Activated CD8-positive, alpha-beta memory T cell treated with anti-CD3 and anti-CD28 coated beads for 36 hours (primary cell): ENCODE data around the gene SLC6A3. TPM values are rescaled to one million over a fixed set of nuclear protein-coding genes. Genes with fewer than 3 reads are reported as not detected.

Source experiments
- CTCF ChIA-PET: fragments of 350-600 bp; sonication (Branson Sonifier 250); formaldehyde crosslinking; loops from one replicate; lab custom pipeline; 2021; ENCODE audit warnings: antibody characterized with exemption; lab: Charles Lee
- POLR2A ChIA-PET: fragments of 350-600 bp; sonication (Branson Sonifier 250); formaldehyde crosslinking; loops from one replicate; lab custom pipeline; 2021; ENCODE audit warnings: antibody characterized with exemption; lab: Charles Lee
- total RNA-seq, 2 experiments: library from RNA; stranded (reverse); gene quantifications; one replicate each; pipeline ENCODE4 v1.2.3, GENCODE V29; 2021

SLC6A3 gene
- total RNA-seq, 2 experiments from 2014 or later, result 0.08 TPM; not detected in 1

GRCh38 chr5:1415626-1416360 lies 29.4 kb downstream of the SLC6A3 start:
- POLR2A ChIA-PET, result no interaction called here
- CTCF ChIA-PET, result no interaction called here

DNA sequence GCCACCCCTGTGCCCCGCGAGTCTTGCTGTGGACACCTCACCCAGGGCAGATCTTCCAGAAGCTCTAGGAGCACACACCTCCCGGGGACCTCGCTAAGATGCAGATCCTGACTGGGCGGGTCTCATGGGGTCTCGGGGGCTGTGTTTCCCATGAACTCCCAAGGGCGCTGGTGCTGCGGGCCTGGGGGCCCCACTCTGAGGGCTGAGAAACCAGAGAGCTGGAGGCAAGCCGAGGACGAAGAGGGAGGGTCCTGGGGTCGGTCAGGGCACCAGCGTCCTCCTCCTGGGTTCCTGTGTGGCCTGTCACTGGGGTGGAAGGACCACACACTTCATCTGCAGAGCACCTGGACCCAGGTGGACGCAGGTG lies 30.2 kb downstream of the SLC6A3 start:
- ChIA-PET CTCF (no interaction called here), POLR2A (no interaction called here)

- CTCF ChIA-PET, result no interaction called here
- POLR2A ChIA-PET, result no interaction called here
These were observed 30.8 kb downstream of the SLC6A3 start for GRCh38 chr5:1414311-1415058.

DNA sequence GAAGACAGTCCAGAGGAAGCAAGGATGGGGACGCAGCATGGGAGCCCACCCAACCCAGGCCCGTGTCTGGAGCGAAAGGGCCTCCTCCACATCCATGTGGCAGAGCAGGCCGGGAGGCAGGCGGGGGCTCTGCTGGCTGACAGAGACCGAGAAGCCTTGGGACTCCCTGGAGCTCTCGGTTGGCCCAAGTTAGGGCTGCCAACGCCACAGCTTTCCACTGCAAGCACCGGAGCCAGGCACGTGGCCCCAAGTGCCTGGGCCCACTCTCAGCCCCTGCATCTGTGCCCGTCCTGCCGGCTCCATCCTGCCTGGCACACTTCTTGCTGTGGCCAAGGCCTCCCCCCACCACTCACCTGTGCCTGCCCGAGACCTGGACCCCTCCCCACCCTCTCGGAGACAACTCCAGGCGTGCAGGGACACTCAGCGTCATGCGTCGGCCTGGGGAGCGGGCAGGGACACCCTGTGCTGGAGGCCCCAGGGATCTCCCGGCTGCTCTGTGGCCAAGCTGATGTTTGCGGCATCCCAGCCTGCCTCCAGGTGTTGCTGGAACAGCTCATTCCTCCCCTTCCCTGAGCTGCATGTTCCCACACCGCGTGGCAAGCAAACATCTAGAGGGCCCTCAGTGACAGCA lies 31.5 kb downstream of the SLC6A3 start:
- ChIA-PET POLR2A (no interaction called here), CTCF (no interaction called here)

DNA sequence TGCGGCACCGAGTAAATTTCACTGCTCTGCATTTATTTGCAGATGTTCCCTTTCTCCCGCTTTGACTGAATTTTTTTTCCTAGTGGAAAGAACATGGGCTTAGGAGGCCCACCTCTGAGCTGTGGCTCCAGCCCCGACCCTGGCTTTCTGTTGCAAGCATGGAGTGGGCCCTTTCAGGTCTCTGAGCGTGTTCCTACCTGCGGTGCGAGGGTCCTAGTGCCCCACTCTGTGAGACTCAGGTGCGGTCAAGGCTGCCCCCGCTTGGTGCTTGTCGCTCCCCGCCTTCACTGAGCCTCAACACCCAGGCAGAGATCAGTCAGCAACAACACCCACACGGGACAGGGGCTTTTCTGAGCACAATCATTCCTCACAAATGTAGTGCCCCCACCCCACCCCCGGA lies 32.0 kb downstream of the SLC6A3 start:
- POLR2A ChIA-PET, result no interaction called here

DNA sequence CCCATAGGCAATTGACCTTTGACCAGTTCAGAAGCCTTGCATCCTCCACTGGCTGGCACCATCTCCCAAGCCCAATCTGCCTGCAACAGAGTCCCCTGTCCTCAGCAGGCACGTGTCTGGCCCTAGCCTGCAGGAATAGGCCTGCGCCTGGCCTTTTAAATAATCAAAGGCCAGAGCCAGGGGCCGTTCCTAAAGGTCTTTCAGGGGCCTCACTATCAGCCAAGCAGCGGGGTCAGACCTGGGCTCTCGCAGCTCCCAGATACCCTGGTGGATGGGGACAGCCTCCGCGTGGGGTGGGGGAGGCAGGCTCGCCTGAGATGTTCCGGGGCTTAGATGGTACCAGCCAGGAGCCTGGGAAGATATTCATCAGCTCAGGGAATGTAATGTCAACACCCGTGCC lies 32.6 kb downstream of the SLC6A3 start:
- CTCF ChIA-PET, result no interaction called here
- POLR2A ChIA-PET, result no interaction called here

More for the DNA sequence above, 32.0 kb downstream of the SLC6A3 start:
- CTCF ChIA-PET, result no interaction called here

GRCh38 chr5:1412163-1412562 lies 33.1 kb downstream of the SLC6A3 start:
- ChIA-PET POLR2A (no interaction called here), CTCF (no interaction called here)

DNA sequence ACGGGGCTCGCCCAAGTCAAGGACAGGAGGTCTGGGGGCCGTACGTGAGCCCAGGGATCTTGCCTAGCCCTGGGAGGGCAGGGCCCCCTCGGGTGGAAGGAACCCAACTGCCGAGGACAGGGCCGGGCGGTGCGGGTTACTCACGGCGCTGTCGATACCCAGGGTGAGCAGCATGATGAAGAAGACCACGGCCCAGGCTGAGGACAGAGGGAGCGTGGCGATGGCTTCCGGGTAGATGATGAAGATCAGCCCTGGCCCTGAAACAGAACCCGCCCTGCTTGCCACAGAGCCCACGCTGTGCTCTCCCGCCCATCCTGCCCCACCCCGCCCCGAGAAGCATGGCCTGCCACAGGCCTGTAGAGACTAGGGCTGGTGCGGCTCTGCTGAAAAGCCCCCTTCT lies 34.1 kb downstream of the SLC6A3 start:
- ChIA-PET POLR2A (no interaction called here), CTCF (no interaction called here)

- CTCF ChIA-PET, result no interaction called here
These were observed 34.9 kb downstream of the SLC6A3 start for GRCh38 chr5:1410156-1411014.

GRCh38 chr5:1409381-1410110 lies 35.7 kb downstream of the SLC6A3 start:
- ChIA-PET POLR2A (no interaction called here), CTCF (no interaction called here)

More at GRCh38 chr5:1410156-1411014, 34.9 kb downstream of the SLC6A3 start:
- POLR2A ChIA-PET, result no interaction called here

GRCh38 chr5:1406681-1407640 lies 38.3 kb downstream of the SLC6A3 start:
- ChIA-PET POLR2A (no interaction called here), CTCF (interaction anchor here (1.7 kb wide), 1 partner anchor 21 kb away, joined by 3 read pairs; no protein-coding TSS in a partner anchor)

GRCh38 chr5:1405539-1406530 lies 39.4 kb downstream of the SLC6A3 start:
- ChIA-PET CTCF (no interaction called here), POLR2A (no interaction called here)

GRCh38 chr5:1405121-1405520 lies 40.1 kb downstream of the SLC6A3 start:
- POLR2A ChIA-PET, result no interaction called here

DNA sequence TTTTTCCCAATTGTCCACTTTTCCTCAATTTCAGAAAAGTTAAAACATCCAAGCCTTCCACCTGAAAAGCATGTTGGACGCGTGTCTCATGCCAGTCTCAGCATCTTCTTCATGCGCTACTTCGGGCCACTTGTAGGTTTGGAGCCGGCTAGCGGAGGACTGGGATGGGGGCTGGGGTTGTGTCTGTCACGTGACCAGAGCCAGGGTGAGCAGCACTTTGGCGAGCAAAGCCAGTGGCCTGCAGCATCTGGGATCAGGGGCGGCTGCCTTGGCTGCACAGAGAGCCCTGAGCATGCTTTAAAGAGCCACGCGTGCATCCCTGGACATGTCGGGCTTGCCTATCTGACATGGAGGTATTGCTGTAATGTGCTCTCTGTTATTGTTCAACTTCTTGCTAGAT lies 41.2 kb downstream of the SLC6A3 start:
- CTCF ChIA-PET, result no interaction called here
- POLR2A ChIA-PET, result no interaction called here

More at GRCh38 chr5:1405121-1405520, 40.1 kb downstream of the SLC6A3 start:
- CTCF ChIA-PET, result no interaction called here

DNA sequence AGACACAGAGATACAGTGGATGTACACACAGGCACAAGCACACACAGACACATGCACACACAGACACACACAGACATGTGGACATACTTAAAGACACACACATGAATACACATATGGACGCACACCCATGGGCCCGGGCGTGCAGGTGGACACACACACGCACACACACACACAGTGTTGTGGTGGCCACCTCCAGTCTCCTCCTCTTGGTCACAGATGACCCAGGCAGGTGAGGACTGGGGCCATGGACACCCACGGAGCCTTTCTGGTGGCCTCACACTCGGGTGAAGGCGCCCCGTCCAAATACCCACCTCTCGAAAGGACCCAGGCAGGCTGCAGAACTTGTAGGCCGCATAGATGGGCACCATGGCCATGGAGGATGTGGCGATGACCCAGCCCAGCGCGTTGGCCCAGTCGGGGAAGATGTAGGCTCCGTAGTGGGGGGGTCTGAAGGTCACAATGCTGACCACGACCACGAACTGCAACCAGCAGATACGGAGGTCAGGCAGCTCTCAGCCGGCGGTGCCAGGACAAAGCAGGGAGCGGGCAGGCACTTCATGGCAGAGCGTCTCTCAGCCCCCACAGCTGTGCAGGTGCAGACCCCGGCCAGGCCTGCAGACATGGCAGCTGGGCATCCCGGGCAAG lies 42.5 kb downstream of the SLC6A3 start:
- ChIA-PET POLR2A (no interaction called here), CTCF (no interaction called here)

DNA sequence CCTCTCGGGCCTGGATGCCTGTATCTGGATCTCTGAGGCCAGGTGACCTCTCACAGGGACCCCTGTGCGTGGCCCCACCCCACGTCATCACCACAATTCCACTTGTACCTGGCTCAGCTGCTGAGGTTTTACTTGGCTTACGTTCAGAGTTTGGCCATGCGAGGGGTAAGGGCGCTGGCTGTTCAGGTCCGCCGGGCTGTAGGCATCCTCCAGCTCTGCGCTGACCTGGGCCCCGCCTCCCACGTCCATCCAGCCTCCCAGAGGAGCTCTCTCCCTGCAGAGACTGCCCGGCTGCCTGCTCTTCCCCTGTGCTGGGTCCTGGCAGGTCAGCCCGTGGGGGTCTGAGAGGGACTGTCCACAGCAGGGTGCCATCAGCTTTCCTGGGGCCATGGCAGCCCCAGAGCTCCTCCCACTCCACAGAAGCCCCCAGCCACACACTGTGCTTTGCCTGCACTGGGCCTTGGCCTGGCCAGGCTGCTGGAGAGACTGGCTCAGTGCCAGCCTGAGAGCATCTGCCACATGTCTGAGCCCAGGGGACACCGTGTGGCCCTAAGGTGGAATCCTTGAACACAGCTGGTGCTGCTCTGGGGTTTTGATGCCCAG lies 43.6 kb downstream of the SLC6A3 start:
- ChIA-PET POLR2A (no interaction called here), CTCF (no interaction called here)
